Endothelial cell of umbilical vein (primary cell): ENCODE results near the gene KIF4A. TPM values are rescaled to one million over a fixed set of nuclear protein-coding genes. Genes with fewer than 3 reads are reported as not detected.
A peak's percentile ranks its signal among the peaks of the same experiment; 100 is the strongest.

Experiments
- BruUV-seq: library from RNA; stranded (reverse); fragments of 400-500 nt; replicated peaks from 2 replicates; lab custom pipeline; 2021; lab: Mats Ljungman, UMichigan
- CTCF ChIA-PET: fragments of 300-600, 350-600 bp; sonication (Branson Sonifier 250); formaldehyde crosslinking; loops from one replicate; lab custom pipeline; 2021; ENCODE audit warnings: antibody characterized with exemption, inconsistent platforms; lab: Charles Lee
- POLR2A ChIA-PET: fragments of 300-600, 350-600 bp; sonication (Branson Sonifier 250); formaldehyde crosslinking; loops from one replicate; lab custom pipeline; 2021; ENCODE audit warnings: antibody characterized with exemption, inconsistent platforms; lab: Charles Lee
- DNase-seq: peaks from one replicate; pipeline ENCODE4 v3.0.0-alpha.2; 2011; ENCODE audit warnings: low read depth, low spot score
- FAIRE-seq: peaks from 2 replicates; lab custom pipeline; 2011; peaks lifted over from hg19 to GRCh38; lab: Jason Lieb, UNC
- H2AFZ ChIP-seq: 2 replicates; pipeline ENCODE4 v1.6.0; 2012; ENCODE audit warnings: low read depth, low read length, control low read depth, inconsistent platforms
- H3K27ac ChIP-seq: 2 replicates; pipeline ENCODE4 v1.5.1; 2011; ENCODE audit warnings: low read depth, mild to moderate bottlenecking, control low read depth, low read length, moderate library complexity; ENCODE audit not compliant: insufficient read depth
- H3K27me3 ChIP-seq, 2 experiments: 2 replicates each; pipeline versions ENCODE4 v1.6.0 to v1.6.1; 2011; ENCODE audit warnings: low read length in 2 of 2, mixed read lengths in 1 of 2; ENCODE audit not compliant: control insufficient read depth in 2 of 2, insufficient read depth in 2 of 2
- H3K36me3 ChIP-seq, 2 experiments: 2 replicates in 1 of 2; 3 replicates in 1 of 2; pipeline ENCODE4 v1.5.1; 2011; ENCODE audit warnings: low read length in 2 of 2, mild to moderate bottlenecking in 1 of 2, moderate library complexity in 1 of 2; ENCODE audit not compliant: control insufficient read depth in 2 of 2, insufficient read depth in 2 of 2; ENCODE audit errors: extremely low read depth in 1 of 2
- H3K4me1 ChIP-seq: 3 replicates; pipeline ENCODE4 v1.5.1; 2011; ENCODE audit warnings: mild to moderate bottlenecking, low read length; ENCODE audit not compliant: control insufficient read depth, insufficient read depth; ENCODE audit errors: extremely low read depth
- H3K4me2 ChIP-seq: 2 replicates; pipeline ENCODE4 v1.6.1; 2011; ENCODE audit warnings: low read length, control low read depth, mixed read lengths; ENCODE audit not compliant: insufficient read depth
- H3K4me3 ChIP-seq, 3 experiments: fragments of 200-600 bp in 1 of 3; sonication (generic), shearing (Covaris generic) in 1 of 3; replicated peaks in 1 of 3; 2 replicates each; pipeline ENCODE4 v1.5.1; 2011 to 2016; ENCODE audit warnings: control low read depth in 3 of 3, low read length in 3 of 3, mild to moderate bottlenecking in 2 of 3, inconsistent platforms in 1 of 3, low read depth in 1 of 3, moderate library complexity in 1 of 3; ENCODE audit not compliant: insufficient read depth in 1 of 3
- H3K79me2 ChIP-seq: 2 replicates; pipeline ENCODE4 v1.6.0; 2012; ENCODE audit warnings: low read length, inconsistent platforms; ENCODE audit not compliant: control insufficient read depth, insufficient read depth
- H3K9ac ChIP-seq: replicated peaks from 2 replicates; pipeline ENCODE3; 2011; ENCODE audit warnings: low read length, control low read depth; ENCODE audit not compliant: insufficient read depth; ENCODE audit errors: extremely low read depth
- H3K9me1 ChIP-seq: replicated peaks from 3 replicates; pipeline ENCODE4 v1.6.0; 2011; ENCODE audit warnings: mild to moderate bottlenecking, low read length; ENCODE audit not compliant: control insufficient read depth, insufficient read depth; ENCODE audit errors: extremely low read depth
- H3K9me3 ChIP-seq: replicated peaks from 2 replicates; pipeline ENCODE4 v1.5.1; 2012; ENCODE audit warnings: low read length, inconsistent platforms; ENCODE audit not compliant: control insufficient read depth, insufficient read depth
- H4K20me1 ChIP-seq: replicated peaks from 2 replicates; pipeline ENCODE3; 2011; ENCODE audit warnings: mild to moderate bottlenecking, low read length; ENCODE audit not compliant: control insufficient read depth, insufficient read depth; ENCODE audit errors: extremely low read depth
- EZH2 ChIP-seq: IDR thresholded peaks from 2 replicates; pipeline ENCODE4 v1.6.1; 2012; ENCODE audit warnings: borderline replicate concordance, low read depth, mild to moderate bottlenecking, moderate library complexity, low read length, inconsistent platforms; ENCODE audit not compliant: severe bottlenecking
- FOS ChIP-seq: IDR thresholded peaks from 2 replicates; pipeline ENCODE4 v1.6.1; 2011; ENCODE audit warnings: mild to moderate bottlenecking, low read length, moderate library complexity, borderline replicate concordance; ENCODE audit not compliant: insufficient read depth
- GATA2 ChIP-seq: IDR thresholded peaks from 2 replicates; pipeline ENCODE4 v1.7.0; 2011; ENCODE audit warnings: low read depth, mild to moderate bottlenecking, moderate library complexity, mixed read lengths, low read length; ENCODE audit not compliant: insufficient read length, insufficient read depth
- JUN ChIP-seq: IDR thresholded peaks from 2 replicates; pipeline ENCODE4 v1.6.1; 2011; ENCODE audit warnings: borderline replicate concordance, low read depth; ENCODE audit not compliant: insufficient read length, insufficient read depth
- POLR2AphosphoS5 ChIP-seq: IDR thresholded peaks from 2 replicates; pipeline ENCODE4 v1.6.1; 2012; ENCODE audit warnings: low read depth, mild to moderate bottlenecking, control low read depth, low read length, moderate library complexity; ENCODE audit not compliant: insufficient read depth
- dilution Hi-C: fragments of 300-500 bp; cut with MboI; formaldehyde crosslinking; loops from one replicate; pipeline ENCODE4 v1.15.0; 2019; ENCODE audit warnings: low sequenced_read_pairs; ENCODE audit not compliant: extremely low pct_ligation_motif_present
- intact Hi-C: fragments of 100-400 bp; cut with micrococcal nuclease; formaldehyde crosslinking; loops from one replicate; pipeline ENCODE4 v1.10.0; 2022
- polyA plus RNA-seq, 4 experiments: library from polyadenylated mRNA; depleted of rRNA in 3 of 4; stranded (reverse) in 3 of 4; unstranded in 1 of 4; fragments of >200 nt; gene quantifications; 2 replicates each; pipeline versions ENCODE4 v1.2.1 to v1.2.3, GENCODE V29; 2011 to 2012; ENCODE audit warnings: missing spikeins in 1 of 4
- total RNA-seq: library from RNA; stranded (reverse); gene quantifications from 2 replicates; pipeline ENCODE4 v1.2.3, GENCODE V29; 2021
- TF ChIP-seq, protein P1 (sequence below): IDR thresholded peaks from 2 replicates; pipeline ENCODE4 v1.6.1; 2011; ENCODE audit not compliant: insufficient read depth, insufficient read length

The KIF4A gene
- total and polyA plus RNA-seq, 2 donors (not counting 3 experiments of a cell fraction or from before 2014, with no cell fraction given), result 9.6 to 41.3 TPM

DNA sequence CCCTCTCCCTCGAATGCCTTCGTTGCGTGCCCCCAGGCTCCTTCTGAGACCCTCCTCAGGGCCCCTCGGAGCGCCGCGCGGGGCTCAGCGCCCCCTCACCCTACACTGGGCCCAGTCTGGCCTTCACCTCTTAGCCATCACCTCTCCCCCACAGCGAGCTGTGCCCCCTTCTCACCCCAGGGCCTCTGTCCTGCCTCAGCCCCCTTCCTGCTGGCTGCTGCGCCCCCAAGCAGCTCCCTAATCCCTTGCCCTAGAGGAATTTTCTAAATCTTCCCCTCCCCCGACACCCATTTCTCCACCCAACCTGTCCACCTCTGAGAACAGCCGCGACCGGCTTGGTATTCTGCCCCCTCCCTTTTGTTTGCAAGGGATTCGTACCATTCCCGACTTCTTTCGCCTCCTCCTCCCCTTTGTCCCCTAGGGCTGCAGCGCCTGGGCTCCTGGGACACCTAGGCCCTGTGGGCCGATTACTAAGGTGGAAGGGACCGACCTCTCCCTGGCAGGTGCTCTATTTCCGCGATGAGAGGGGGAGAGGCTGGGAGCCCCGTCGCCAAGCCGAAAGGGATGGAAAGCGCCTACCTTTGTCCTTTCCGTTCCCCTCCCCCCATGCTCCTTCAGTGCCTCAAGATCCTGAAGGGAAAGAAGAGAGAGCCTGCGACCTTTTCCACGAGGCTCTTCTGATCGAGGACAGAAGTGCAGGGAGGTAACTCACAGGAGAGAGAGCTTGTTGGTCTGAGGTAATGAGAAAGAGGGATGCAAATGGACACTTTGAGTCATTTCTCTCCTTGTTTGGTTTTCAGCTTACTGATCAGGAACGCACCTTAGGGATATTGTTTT lies 165.7 kb downstream of the KIF4A start:
- Histone ChIP-seq H3K79me2 (no peaks in the 10 kb centered on the region), H3K4me2 (no peak overlapping the region), H4K20me1 (no peaks in the 10 kb centered on the region), H3K36me3 (no peaks in the 10 kb centered on the region), H3K9ac (no peak overlapping the region), H3K9me1 (no peaks in the 10 kb centered on the region), H3K4me3 (no peak overlapping the region), H3K4me1 (peaks cover 6% of the 10 kb centered on the region), H3K27me3 (no peaks in the 10 kb centered on the region), H2AFZ (peak overlapping the region; percentile 72), H3K27ac (no peak overlapping the region), H3K9me3 (no peaks in the 10 kb centered on the region)
- CTCF ChIA-PET, result interaction anchor here (1.8 to 7.7 kb wide), 2 partner anchors 98 to 209 kb away, joined by 8 to 47 read pairs; no protein-coding TSS in a partner anchor
- POLR2A ChIA-PET, result no interaction called here
- FAIRE-seq (no peak), DNase-seq (no peak)
- intact Hi-C loops (loop anchor here (2.0 kb wide), 1 partner anchor 21 kb away; no protein-coding TSS in a partner anchor), dilution Hi-C loops (no loop called here)
- no peak for TF ChIP-seq JUN
- TF ChIP-seq FOS, result no peak
- TF ChIP-seq GATA2, result no peak
- no peak for TF ChIP-seq POLR2AphosphoS5
- TF ChIP-seq, protein P1, sequence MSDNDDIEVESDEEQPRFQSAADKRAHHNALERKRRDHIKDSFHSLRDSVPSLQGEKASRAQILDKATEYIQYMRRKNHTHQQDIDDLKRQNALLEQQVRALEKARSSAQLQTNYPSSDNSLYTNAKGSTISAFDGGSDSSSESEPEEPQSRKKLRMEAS, result no peak
- TF ChIP-seq EZH2, result no peak
- no TSS peak for BruUV-seq
